Caco-2 (cell line): ENCODE measurements around the gene TGM3. TPM values are rescaled to one million over a fixed set of nuclear protein-coding genes. Genes with fewer than 3 reads are reported as not detected.

ENCODE experiments used
- BruUV-seq: library from RNA; stranded (reverse); fragments of 400-500 nt; replicated peaks from 2 replicates; lab custom pipeline; 2021; lab: Mats Ljungman, UMichigan
- CTCF ChIA-PET: fragments of 300-600 bp; sonication (Branson Sonifier 250); formaldehyde crosslinking; loops from one replicate; lab custom pipeline; 2022; ENCODE audit warnings: antibody characterized with exemption; lab: Charles Lee
- POLR2A ChIA-PET: fragments of 300-600 bp; sonication (Branson Sonifier 250); formaldehyde crosslinking; loops from one replicate; lab custom pipeline; 2022; ENCODE audit warnings: antibody characterized with exemption; lab: Charles Lee
- DNase-seq, 2 experiments: peaks; one replicate each; pipeline versions ENCODE4 v3.0.0 to v3.0.0-alpha.2; 2020 to 2022
- H3K27me3 ChIP-seq: replicated peaks from 2 replicates; pipeline ENCODE4 v1.6.0; 2011; ENCODE audit warnings: low read length; ENCODE audit not compliant: control insufficient read depth, insufficient read depth
- H3K36me3 ChIP-seq: 2 replicates; pipeline ENCODE4 v1.5.1; 2011; ENCODE audit warnings: low read length; ENCODE audit not compliant: control insufficient read depth, insufficient read depth
- H3K4me1 ChIP-seq: fragments of 250-450 bp; sonication (Bioruptor Pico); 2 replicates; pipeline ENCODE4 v1.5.1; 2020; ENCODE audit warnings: mild to moderate bottlenecking
- H3K4me3 ChIP-seq: 2 replicates; pipeline ENCODE4 v1.5.1; 2011; ENCODE audit warnings: low read depth, mild to moderate bottlenecking, control low read depth, low read length
- H3K9me3 ChIP-seq: fragments of 250-450 bp; sonication (Bioruptor Pico); 2 replicates; pipeline ENCODE4 v1.5.1; 2020; ENCODE audit warnings: mild to moderate bottlenecking, moderate library complexity
- H3K27ac Mint-ChIP-seq: one replicate; pipeline ENCODE4 v1.8.0; 2022; ENCODE audit warnings: mixed read lengths; ENCODE audit not compliant: unreplicated experiment
- H3K27me3 Mint-ChIP-seq: one replicate; pipeline ENCODE4 v1.8.0; 2022; ENCODE audit warnings: mixed read lengths; ENCODE audit not compliant: insufficient read depth, unreplicated experiment
- H3K36me3 Mint-ChIP-seq: one replicate; pipeline ENCODE4 v1.8.0; 2022; ENCODE audit warnings: mild to moderate bottlenecking, mixed read lengths; ENCODE audit not compliant: insufficient read depth, unreplicated experiment
- H3K4me1 Mint-ChIP-seq: one replicate; pipeline ENCODE4 v1.8.0; 2022; ENCODE audit warnings: low read depth, mixed read lengths; ENCODE audit not compliant: unreplicated experiment
- H3K4me3 Mint-ChIP-seq: one replicate; pipeline ENCODE4 v1.8.0; 2022; ENCODE audit warnings: mild to moderate bottlenecking, moderate library complexity, mixed read lengths; ENCODE audit not compliant: unreplicated experiment
- H3K9me3 Mint-ChIP-seq: one replicate; pipeline ENCODE4 v1.8.0; 2022; ENCODE audit warnings: mixed read lengths; ENCODE audit not compliant: unreplicated experiment
- CTCF ChIP-seq, 2 experiments: fragments of 200-600 bp in 1 of 2; IDR thresholded peaks; 1 replicate in 1 of 2; 2 replicates in 1 of 2; pipeline versions ENCODE4 v1.5.1 to v1.8.0; 2011 to 2022; ENCODE audit warnings: antibody characterized with exemption in 1 of 2, control low read depth in 1 of 2, inconsistent platforms in 1 of 2, low read depth in 1 of 2, low read length in 1 of 2, mild to moderate bottlenecking in 1 of 2, moderate library complexity in 1 of 2; ENCODE audit not compliant: insufficient read depth in 1 of 2, severe bottlenecking in 1 of 2, unreplicated experiment in 1 of 2
- intact Hi-C: fragments of 100-400 bp; cut with micrococcal nuclease; formaldehyde crosslinking; loops from one replicate; pipeline ENCODE4 v1.10.0; 2022; ENCODE audit not compliant: unreplicated experiment
- total RNA-seq: library from RNA; stranded (reverse); gene quantifications from 2 replicates; pipeline ENCODE4 v1.2.3, GENCODE V29; 2022

The TGM3 gene
- total RNA-seq, 1 experiment from 2014 or later = 0.20 TPM

GRCh38 chr20:2380601-2381000 is 84.8 kb downstream of the TGM3 start, which contains the start of gene TGM6:
TGM6 (plus strand) TSS chr20:2380901; CDS start chr20:2380969, 68 bp downstream.
- intact Hi-C loops = no loop called here
- H3K36me3 Mint-ChIP-seq = peaks cover 5% of the 10 kb centered on the region
- TF ChIP-seq CTCF (IDR thresholded peaks at IDR 0.05; ENCODE audit: insufficient read depth in 1 of 2, low read depth in 1 of 2, low read length in 1 of 2, severe bottlenecking in 1 of 2, unreplicated experiment in 1 of 2) = no peak
- H3K4me3 ChIP-seq = no peak within 1 kb of the TSS
- no peak within 1 kb of the TSS for H3K27ac Mint-ChIP-seq
- no peak within 1 kb of the TSS for H3K4me3 Mint-ChIP-seq
- H3K4me1 Mint-ChIP-seq = no peaks in the 10 kb centered on the region
- H3K9me3 Mint-ChIP-seq = no peaks in the 10 kb centered on the region
- no peaks in the 10 kb centered on the region for H3K36me3 ChIP-seq
- no peaks in the 10 kb centered on the region for H3K27me3 ChIP-seq
- POLR2A ChIA-PET = no interaction called here
- no peaks in the 10 kb centered on the region for H3K9me3 ChIP-seq
- no peaks in the 10 kb centered on the region for H3K4me1 ChIP-seq
- no TSS peak for BruUV-seq
- CTCF ChIA-PET = no interaction called here
- peaks cover 3% of the 10 kb centered on the region for H3K27me3 Mint-ChIP-seq
- no peak for DNase-seq

GRCh38 chr20:2381303-2381702 is 85.5 kb downstream of the TGM3 start:
- Mint-ChIP-seq H3K27ac (no peak overlapping the region), H3K9me3 (no peaks in the 10 kb centered on the region), H3K36me3 (peaks cover under 1% of the 10 kb centered on the region), H3K4me1 (no peaks in the 10 kb centered on the region), H3K4me3 (no peak overlapping the region), H3K27me3 (peaks cover 3% of the 10 kb centered on the region)
- H3K36me3 ChIP-seq = no peaks in the 10 kb centered on the region
- H3K27me3 ChIP-seq = no peaks in the 10 kb centered on the region
- H3K4me3 ChIP-seq = no peak overlapping the region
- POLR2A ChIA-PET = no interaction called here
- TF ChIP-seq CTCF (IDR thresholded peaks at IDR 0.05; ENCODE audit: insufficient read depth in 1 of 2, low read depth in 1 of 2, low read length in 1 of 2, severe bottlenecking in 1 of 2, unreplicated experiment in 1 of 2) = no peak
- no TSS peak for BruUV-seq
- CTCF ChIA-PET = no interaction called here
- H3K4me1 ChIP-seq = no peaks in the 10 kb centered on the region
- no peak for DNase-seq
- no peaks in the 10 kb centered on the region for H3K9me3 ChIP-seq
- intact Hi-C loops = no loop called here

- DNase-seq = no peak
- peaks cover 5% of the 10 kb centered on the region; the same call in 1 of the 2 replicates for H3K9me3 ChIP-seq
- Mint-ChIP-seq H3K27me3 (no peaks in the 10 kb centered on the region), H3K27ac (no peak overlapping the region), H3K4me3 (no peak overlapping the region), H3K4me1 (no peaks in the 10 kb centered on the region), H3K36me3 (no peaks in the 10 kb centered on the region), H3K9me3 (no peaks in the 10 kb centered on the region)
- H3K4me3 ChIP-seq = no peak overlapping the region
- no TSS peak for BruUV-seq
- no peaks in the 10 kb centered on the region for H3K36me3 ChIP-seq
- H3K27me3 ChIP-seq = no peaks in the 10 kb centered on the region; the same call in 1 of the 2 replicates
- intact Hi-C loops = no loop called here
- H3K4me1 ChIP-seq = no peaks in the 10 kb centered on the region
- CTCF ChIA-PET = no interaction called here
- TF ChIP-seq CTCF (IDR thresholded peaks at IDR 0.05; ENCODE audit: insufficient read depth in 1 of 2, low read depth in 1 of 2, low read length in 1 of 2, severe bottlenecking in 1 of 2, unreplicated experiment in 1 of 2) = no peak
- POLR2A ChIA-PET = interaction anchor here (0.7 kb wide), 1 partner anchor 77 kb away, joined by 3 read pairs; no protein-coding TSS in a partner anchor
Observed at GRCh38 chr20:2382833-2383232, 87.0 kb downstream of the TGM3 start.
